NCI-H2029 (cell line): Measurements from ENCODE around the gene AGRN.

Source experiments
- DNase-seq: peaks from one replicate; lab custom pipeline; 2025; lab: John Stamatoyannopoulos, UW

Gene AGRN

DNA sequence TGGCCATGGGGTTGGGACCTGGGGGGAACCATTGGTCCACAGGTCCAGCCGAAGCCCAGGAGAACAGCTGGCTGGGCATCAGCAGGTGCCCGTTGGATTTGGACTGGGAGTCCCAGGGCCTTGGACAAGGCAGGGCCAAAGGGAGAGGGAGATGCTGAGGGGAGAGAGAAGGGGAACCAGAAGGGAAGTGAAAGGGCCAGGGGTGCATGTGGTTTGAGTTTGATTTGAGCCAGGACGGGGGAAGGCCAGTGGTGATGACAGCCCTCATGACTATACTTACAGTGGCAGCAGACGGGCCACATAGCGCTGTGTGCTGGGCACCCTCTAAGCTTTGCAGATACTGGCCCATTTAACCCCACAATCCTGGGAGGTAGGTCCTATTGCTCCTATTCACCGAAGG is 18.8 kb downstream of the AGRN start:
- DNase-seq = no peak

DNA sequence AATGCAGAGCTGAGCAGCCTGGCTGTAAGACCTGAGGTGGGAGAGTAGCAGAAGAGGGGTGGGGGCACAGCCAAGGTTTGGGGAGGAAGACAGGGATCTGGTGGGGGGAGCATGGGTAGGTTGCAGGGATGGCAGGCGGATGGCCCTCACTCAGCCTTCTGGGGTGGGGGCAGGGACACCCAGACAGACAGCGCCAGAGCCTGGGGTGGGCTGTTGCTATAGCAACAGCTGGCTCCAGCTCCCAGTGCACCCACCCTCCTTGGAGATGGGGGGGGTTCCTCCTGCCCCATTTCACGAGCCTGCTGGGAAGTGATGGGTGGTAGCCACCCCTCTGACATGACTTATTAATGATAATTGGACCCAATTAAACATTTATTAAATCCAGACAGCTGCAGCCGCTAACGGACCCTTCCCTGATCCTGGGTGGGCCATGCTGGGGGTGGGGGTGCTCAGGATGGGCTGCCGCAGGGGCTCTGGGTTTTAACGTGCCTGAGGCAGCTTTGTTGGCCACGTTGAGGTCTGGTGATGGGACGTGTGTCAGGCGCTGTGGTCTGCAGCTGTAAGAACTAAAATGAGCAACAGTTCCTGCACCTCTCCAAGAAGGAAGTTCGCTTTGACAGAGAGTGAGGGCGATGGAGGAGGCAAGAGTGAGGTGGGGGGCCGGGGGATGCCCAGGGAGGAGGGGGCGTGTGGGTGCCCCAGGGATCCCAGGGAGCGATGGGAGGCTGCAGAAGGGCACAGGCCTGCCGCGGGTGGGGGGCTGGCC is 19.4 kb downstream of the AGRN start:
- DNase-seq = no peak

DNA sequence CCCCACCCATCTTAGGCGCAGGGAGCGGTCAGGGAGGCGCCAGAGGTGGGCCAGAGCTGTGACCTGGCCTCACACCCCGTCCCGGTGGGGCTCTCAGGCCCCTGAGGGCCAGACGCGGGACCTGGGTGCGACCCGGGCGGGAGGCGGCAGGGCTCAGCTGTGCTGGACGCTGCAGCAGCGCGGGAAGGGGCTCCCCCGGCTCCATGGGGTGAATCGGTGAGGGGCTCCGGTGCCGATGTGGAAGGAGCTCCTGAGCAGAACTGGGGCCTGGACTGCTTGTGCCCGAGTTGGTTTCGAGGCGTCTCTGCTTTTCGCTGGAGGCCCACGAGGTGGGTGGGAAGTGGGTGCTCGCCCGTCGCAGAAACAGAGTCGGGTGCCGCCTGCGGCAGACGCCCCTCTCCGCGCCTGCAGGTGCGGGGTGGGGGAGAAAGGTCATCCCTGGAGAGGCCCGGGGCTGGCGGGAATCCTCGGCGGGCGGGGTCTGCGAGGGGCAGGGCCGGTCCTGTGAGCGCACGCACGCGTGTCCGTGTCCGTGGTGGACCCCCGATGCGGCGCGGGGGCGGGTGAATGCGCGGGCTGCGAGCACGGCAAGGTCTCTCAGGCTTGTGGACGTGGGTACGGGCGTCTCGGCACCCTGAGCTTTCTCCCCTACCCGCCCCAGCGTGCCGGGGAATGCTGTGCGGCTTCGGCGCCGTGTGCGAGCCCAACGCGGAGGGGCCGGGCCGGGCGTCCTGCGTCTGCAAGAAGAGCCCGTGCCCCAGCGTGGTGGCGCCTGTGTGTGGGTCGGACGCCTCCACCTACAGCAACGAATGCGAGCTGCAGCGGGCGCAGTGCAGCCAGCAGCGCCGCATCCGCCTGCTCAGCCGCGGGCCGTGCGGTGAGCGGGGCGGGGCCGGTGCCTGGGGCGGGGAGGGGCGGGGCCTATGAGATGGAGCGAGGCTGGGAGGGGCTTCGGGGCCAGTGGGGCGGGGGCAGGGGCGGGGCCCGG is 20.4 kb downstream of the AGRN start:
- peak; percentile 16 for DNase-seq

DNA sequence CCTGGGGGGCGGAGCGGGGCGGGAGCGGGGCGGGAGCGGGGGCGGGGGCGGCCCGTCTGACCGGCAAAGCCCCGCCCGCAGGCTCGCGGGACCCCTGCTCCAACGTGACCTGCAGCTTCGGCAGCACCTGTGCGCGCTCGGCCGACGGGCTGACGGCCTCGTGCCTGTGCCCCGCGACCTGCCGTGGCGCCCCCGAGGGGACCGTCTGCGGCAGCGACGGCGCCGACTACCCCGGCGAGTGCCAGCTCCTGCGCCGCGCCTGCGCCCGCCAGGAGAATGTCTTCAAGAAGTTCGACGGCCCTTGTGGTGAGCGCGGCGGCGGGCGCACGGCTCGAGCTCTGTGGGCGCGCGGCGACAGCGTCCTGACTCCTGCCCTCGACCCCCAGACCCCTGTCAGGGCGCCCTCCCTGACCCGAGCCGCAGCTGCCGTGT is 21.2 kb downstream of the AGRN start:
- DNase-seq = no peak

DNA sequence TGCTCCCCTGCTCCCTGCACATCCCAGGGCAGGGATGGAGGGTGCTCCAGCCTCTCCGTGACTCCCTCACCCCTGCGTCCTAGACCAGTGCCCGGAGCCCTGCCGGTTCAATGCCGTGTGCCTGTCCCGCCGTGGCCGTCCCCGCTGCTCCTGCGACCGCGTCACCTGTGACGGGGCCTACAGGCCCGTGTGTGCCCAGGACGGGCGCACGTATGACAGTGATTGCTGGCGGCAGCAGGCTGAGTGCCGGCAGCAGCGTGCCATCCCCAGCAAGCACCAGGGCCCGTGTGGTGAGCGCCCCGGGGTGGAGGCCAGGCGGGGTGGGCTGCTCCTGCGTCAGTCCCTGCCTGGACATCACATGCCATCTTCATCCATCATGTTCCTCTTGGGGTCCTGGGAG is 22.0 kb downstream of the AGRN start:
- DNase-seq = no peak

- DNase-seq = no peak
Measured at GRCh38 chr1:1042835-1043234, 22.9 kb downstream of the AGRN start.

GRCh38 chr1:1043411-1043810 is 23.5 kb downstream of the AGRN start:
- DNase-seq = no peak

GRCh38 chr1:1043921-1044320 is 24.0 kb downstream of the AGRN start:
- no peak for DNase-seq

- DNase-seq = no peak
Measured at GRCh38 chr1:1044455-1045078, 24.6 kb downstream of the AGRN start.

- DNase-seq = no peak
Measured at GRCh38 chr1:1045129-1045528, 25.2 kb downstream of the AGRN start.

DNA sequence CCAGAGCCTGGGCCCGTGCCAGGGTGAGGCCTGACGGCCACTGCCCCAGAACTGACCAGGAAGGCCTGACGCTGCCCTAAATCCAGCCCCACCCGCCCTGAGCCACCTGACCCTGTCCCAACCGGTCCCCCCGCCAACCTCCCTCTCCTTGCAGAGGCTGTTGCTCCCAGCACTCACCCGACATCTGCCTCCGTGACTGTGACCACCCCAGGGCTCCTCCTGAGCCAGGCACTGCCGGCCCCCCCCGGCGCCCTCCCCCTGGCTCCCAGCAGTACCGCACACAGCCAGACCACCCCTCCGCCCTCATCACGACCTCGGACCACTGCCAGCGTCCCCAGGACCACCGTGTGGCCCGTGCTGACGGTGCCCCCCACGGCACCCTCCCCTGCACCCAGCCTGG is 26.3 kb downstream of the AGRN start:
- no peak for DNase-seq

- no peak for DNase-seq
Measured at GRCh38 chr1:1046767-1047166, 26.8 kb downstream of the AGRN start.

- DNase-seq = no peak
Measured at GRCh38 chr1:1047407-1047806, 27.5 kb downstream of the AGRN start.

DNA sequence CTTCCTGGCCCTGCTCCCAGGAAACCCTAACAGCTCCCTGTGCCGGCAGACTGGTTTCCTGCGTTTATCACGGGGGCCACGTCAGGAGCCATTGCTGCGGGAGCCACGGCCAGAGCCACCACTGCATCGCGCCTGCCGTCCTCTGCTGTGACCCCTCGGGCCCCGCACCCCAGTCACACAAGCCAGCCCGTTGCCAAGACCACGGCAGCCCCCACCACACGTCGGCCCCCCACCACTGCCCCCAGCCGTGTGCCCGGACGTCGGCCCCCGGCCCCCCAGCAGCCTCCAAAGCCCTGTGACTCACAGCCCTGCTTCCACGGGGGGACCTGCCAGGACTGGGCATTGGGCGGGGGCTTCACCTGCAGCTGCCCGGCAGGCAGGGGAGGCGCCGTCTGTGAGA is 28.0 kb downstream of the AGRN start:
- no peak for DNase-seq

- DNase-seq = no peak
Measured at GRCh38 chr1:1048765-1049164, 28.8 kb downstream of the AGRN start.

DNA sequence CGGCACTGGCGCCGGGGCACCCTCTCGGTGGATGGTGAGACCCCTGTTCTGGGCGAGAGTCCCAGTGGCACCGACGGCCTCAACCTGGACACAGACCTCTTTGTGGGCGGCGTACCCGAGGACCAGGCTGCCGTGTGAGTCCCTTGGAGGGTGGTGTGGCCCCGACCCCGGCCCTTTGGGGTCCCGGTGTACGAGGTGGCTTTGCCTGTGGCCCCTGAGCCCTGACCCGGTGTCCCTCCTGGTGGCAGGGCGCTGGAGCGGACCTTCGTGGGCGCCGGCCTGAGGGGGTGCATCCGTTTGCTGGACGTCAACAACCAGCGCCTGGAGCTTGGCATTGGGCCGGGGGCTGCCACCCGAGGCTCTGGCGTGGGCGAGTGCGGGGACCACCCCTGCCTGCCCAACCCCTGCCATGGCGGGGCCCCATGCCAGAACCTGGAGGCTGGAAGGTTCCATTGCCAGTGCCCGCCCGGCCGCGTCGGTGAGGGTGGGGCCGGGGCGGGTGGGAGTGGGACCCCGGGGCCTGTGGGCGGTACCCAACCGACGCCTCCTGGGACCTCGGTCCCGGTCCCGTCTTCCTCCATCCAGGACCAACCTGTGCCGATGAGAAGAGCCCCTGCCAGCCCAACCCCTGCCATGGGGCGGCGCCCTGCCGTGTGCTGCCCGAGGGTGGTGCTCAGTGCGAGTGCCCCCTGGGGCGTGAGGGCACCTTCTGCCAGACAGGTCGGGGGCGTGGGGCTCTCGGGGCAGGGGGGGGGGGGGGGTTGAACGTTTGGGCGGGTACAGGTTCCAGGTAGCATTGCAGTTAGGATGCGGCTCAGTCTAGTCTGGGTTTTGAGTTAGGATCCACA is 29.6 kb downstream of the AGRN start:
- DNase-seq = no peak

- DNase-seq = peak; percentile 56
Measured at GRCh38 chr1:1050577-1051052, 30.7 kb downstream of the AGRN start.

- DNase-seq = no peak
Measured at GRCh38 chr1:1051127-1051810, 31.3 kb downstream of the AGRN start.

GRCh38 chr1:1052003-1052840 is 32.3 kb downstream of the AGRN start:
- no peak for DNase-seq

DNA sequence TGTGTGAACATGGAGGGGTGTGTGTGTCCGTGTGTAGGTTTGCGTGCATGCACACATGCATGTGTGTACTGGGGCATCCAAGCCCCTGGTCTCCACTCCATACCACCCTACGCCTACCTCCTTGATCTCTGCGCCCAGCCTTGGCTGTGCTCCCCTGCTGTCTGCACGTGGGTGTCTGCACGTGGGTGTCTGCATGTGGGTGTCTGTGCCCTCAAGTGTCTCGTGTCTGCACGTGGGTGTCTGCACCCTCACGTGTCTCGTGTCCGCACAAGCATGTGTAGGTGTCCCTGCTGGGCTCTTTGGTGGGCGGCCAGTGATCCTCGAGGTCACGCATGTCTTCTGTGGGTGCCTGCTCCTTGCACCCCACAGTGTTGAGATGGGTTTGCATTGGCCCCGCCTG is 33.1 kb downstream of the AGRN start:
- no peak for DNase-seq
